ENCODE results near the gene NOX3.

DNA sequence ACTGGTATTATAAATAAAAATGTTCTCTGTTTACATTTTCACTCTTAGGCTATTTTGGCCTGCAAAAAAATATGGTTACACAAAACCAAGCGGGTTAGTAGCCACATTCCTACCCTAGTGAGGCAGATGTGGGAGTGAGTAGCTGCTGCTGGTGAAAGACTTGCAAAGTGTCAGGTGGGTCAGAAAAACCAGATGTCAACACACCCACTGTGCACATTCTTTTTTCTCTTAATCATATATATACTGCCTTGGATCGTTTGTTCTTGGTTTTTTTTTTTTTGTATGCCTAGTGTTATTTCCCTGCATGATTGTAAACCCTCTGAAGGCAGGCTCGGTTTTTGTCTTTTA is 73.3 kb downstream of the NOX3 start:
- no peak for TF ChIP-seq BHLHE40 (IDR thresholded peaks at IDR 0.05; ENCODE audit: low read length)
- TF ChIP-seq MYC (IDR thresholded peaks at IDR 0.05; ENCODE audit: low read depth, low read length), result no peak
- TF ChIP-seq MYC (CRISPR knock-in tag; IDR thresholded peaks at IDR 0.05; ENCODE audit: borderline replicate concordance, low read depth), result no peak

All from K562 (cell line).